CD4-positive, alpha-beta T cell treated with Interleukin-21 for 1 hour (primary cell): ENCODE data around the gene TCEANC.
A peak's percentile ranks its signal among the peaks of the same experiment; 100 is the strongest.
"Not testable (repeated sequence)": the region's sequence is repeated elsewhere in the genome, so short reads cannot be mapped to it uniquely, and the experiment has no call there.

Experiments used
- DNase-seq: peaks from one replicate; pipeline ENCODE4 v3.0.0-alpha.2; 2020

The TCEANC gene, protein sequence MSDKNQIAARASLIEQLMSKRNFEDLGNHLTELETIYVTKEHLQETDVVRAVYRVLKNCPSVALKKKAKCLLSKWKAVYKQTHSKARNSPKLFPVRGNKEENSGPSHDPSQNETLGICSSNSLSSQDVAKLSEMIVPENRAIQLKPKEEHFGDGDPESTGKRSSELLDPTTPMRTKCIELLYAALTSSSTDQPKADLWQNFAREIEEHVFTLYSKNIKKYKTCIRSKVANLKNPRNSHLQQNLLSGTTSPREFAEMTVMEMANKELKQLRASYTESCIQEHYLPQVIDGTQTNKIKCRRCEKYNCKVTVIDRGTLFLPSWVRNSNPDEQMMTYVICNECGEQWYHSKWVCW

DNA sequence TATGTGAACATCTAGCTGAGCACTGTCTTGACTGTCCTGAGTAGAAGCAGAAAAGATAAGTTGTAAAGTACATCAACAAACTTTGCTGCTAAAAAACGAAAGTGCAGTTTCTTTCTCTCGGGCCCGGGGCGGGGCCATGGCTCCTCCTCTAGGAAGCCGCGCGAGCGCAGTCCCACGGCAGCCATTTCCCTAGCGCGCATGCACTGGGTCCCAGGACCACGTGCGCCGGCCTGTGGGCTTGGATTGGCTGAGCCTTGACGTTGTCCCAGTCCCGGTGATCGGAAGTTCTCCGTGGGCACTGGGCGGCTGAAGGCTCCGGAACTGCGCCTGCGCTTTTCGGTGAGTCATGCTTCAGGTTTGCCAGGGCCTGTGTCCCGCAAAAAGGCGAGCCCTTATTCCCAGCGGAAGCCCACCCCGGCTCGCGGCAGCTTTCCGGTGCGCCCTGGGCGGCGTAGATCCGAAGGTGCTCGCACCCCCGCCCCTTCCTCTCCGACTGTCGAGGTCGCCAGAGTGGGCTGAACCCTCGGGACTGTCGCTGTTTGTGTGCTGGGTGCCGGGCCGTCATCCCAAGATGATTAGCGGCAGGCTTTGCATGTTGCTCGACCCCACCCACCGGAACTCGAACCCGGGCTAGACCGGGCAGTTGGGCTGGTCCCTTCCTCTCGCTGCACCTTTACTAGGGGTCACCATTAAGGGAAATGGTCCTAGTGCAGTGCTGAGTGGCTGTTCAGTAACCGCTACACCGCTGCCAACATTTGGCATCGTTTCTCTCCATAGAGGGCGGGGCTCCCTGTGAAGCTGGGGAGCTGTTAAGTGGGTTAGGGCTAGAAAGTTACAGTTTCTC, at the start of gene TCEANC:
Gene TCEANC, plus strand, starts transcription at position 292 of the 844 bp plus-strand sequence. CDS start 9,368 bp downstream, outside the sequence.
- peak; percentile 94 for DNase-seq

DNA sequence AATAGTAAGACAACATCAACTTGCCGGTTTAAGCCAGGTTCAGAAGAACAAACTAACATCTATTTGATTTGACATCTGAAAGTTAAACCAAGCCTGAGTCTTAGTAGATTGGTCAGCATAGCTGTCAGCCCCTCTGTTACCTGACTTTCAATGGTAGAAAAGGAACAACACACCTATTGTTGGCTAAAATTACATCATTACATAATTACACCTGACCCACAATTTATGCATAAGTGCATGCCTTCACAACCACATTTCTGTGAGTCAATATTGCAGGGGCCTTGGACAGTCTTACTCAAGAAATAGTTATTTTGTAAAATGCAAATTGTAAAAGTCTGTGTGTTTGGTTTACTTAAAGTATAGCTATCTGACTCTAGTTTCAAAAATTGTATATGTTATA, 47.3 kb upstream of the TCEANC start:
- DNase-seq: no peak

DNA sequence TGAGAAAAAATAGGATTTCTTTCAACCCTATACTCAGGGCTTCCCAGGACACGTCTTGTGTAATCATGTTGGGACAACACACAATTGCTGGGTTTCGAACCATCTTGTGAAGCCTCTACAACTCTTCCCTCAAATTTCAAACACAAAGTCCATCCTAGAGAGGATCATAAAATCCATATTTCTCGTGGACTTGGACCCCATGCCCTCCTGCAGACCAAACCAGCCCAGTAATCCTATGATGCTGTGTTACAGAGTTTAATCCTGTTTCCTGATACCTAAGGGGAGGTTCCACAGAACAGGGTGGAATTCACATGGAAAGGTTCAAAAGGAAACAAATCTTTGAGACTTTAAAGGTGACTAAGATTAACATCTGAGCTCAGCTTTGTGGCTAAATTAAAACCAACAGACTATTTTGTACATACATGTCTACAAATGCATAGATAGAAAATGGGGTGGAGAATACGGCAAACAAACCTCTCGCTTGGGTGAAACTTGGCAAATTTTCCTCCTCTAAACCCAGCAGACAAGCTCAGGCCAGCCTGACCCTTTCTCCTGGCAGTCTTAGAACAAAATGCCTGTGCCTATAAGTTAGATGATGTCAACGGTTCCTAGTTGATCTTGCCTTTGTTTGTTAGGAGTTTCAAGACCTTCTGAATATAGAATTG, 45.5 kb upstream of the TCEANC start:
- DNase-seq: no peak

DNA sequence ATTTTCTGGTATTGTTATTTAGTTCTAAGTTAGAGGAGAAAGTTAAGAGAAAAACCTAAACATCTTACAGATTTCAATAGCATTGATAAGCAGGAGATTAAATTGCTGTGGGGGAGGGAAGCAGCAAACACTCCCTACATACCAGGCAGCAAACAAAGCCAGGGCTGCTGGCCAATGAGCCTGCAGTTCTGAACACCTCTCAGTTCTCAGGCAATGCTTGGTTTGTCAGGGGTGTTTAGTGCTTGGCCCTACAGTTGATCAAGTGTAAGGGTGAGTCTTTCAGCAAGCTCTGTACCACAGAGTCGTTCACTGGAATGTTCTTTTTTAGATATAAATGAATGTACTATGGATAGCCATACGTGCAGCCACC, 45.0 kb upstream of the TCEANC start:
- no peak for DNase-seq

DNA sequence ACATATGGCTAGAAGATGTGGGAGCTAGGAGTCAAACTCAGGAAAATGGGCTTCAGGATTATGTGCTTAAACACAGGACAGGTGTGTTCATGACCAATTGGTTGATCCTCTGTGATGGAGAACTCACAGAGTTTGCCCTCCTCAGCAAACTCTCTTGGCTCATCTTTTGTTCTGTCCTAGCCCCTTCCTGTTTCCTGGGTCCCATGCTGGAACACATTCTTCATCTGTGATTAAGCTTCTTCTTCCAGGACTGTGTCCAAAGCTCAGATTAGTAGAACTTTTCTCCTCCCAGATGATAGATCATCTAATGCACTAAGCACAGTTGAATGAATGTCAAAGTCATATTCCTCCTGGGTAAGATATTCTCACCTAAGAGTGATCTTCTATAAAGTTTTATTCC, 38.8 kb upstream of the TCEANC start:
- DNase-seq: no peak

DNA sequence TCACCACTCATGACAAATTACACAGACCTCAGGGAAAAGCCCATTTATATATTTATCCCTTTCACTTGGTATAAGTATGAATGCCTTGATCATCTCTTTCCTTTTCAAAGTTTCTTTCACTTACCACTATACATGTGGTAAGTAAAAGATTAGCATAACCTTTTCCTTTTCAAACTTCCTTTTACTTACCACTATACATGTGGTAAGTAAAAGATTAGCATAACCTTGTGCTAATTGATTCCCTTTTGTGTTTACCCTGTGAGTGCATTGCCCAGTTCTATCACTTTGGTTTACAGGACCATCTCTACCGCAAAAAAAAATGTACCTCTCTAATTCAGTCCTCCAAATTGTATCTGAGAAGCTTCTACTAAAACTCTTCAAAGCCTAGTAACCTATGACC, 32.7 kb upstream of the TCEANC start:
- DNase-seq: no peak

DNA sequence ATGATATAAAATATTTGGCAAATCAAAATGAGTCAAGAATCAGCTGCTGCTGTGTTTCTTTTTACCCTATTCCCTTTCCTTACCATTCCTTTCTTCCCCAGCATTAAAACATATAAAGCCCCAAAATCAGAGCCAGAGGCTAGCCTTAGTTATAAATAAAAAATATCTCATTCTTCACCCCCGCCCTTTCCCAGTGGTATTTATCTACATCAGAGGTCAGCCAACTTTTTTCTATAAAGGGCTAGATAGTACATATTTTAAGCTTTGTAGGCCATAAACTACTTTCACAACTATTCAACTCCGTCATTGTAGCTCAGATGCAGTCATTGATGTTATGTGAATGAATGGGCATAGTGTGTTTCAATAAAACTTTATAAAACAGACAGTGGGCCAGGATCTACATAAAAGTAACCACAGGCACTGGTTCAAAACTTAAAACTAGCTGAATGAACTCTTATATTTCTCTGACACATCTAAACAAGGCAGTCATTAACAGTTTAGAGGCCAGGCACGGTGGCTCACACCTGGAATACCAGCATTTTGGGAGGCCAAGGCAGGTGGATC, 30.5 kb upstream of the TCEANC start:
- no peak for DNase-seq

DNA sequence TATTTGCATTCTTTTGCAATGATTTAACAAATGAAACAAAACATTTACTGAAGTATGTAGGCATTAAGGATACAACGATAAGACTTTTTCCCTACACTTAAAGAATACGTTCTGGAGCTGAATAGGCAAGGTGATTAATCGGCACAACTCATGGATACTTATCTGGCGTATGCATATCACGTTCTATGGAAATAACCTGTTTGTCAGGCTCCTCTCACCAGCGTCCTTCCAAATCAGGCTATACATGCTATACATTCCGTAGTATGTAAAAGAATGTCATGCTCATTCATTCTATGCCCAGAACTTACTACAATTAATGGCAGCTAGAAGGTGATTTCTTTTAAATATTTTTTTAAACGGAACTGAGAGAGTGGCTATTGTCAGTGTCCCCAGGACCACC, 25.6 kb upstream of the TCEANC start:
- no peak for DNase-seq

DNA sequence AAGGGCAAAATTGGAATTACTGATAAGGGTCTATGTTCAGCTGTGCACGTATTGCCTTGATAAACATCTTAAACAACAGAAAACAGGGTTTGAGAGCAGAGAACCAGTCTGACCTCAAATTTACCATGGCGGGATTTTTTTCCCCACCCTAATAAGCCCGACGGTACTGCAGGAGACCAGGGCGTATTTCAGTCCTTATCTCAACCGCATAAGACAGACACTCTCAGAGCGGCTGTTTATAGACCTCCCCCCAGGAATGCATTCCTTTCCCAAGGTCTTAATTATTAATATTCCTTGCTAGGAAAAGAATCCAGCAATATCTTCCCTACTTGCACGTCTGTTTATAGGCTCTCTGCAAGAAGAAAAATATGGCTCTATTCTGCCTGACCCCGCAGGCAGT, 15.7 kb upstream of the TCEANC start:
- DNase-seq: not testable (repeated sequence)

DNA sequence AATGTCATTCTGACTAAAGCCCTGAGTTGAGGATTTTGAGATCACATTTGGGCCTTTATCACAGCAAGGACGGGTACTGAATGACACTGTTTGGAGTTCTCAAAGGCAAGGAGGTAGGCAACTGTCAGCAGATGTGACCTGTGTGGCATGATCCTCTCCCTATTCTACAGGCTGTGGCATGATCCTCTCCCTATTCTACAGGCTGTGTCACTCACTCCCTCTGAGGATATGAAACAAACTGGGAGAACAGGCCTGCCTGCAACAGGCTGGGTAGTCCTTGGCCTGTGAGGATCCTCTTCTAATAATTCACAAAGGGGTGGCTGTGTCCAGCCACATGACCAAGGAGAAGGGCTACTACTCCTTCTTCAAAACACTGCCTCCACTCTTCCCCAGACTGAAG, 14.9 kb upstream of the TCEANC start:
- no peak for DNase-seq

DNA sequence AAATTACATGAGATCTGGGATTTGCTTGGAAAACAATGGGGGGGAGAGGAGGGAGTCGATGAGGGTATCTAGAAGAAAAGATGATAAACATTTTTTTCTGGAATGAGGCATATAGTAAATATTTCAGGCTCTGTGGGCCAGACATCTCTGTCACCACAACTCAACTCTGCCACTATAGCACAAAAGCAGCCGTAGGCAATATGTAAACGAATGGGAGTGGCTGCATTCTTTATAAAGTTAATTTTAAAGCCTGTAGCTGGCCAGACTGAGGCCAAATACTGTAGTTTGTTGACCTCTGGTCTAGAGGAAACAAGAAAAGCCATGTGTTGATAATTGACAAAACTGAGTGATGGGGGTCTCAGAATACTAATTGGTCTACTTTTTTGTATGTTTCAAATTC, 14.1 kb upstream of the TCEANC start:
- DNase-seq: no peak

DNA sequence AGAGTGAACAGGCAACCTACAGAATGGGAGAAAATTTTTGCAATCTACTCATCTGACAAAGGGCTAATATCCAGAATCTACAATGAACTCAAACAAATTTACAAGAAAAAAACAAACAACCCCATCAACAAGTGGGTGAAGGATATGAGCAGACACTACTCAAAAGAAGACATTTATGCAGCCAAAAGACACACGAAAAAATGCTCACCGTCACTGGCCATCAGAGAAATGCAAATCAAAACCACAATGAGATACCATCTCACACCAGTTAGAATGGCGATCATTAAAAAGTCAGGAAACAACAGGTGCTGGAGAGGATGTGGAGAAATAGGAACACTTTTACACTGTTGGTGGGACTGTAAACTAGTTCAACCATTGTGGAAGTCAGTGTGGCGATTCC, 11.3 kb upstream of the TCEANC start:
- DNase-seq: not testable (repeated sequence)

DNA sequence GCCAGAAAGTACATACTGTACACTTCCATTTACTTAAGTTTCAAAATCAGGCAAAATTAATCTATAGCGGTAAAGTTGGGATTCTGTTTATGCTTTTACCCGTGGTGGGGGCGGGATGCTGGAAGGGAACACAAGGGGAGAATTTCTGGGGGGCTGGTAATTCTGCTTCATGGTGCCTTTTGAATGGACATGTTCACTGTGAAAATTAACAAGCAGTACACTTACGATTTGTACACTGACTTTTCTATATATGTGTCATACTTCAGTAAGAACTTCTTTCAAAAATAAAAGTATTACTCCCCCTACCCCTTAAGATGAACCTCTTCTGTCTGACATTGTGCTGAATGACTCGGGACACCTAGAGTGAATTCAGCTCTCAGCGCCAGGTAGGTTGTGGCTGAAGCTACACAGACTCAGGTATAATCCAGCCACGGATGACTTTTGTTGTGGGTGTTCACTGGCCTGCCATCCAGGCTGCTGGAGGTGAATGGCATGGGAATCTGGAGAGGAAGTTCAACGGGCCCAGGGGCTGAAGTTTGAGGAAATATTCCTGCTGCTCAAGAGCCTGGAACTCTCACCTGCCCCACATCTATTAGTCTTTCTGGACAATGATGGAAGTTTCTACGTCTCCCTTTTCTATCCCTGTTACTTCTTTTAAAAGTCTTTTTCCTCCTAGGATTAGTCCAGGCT, 7.3 kb upstream of the TCEANC start:
- DNase-seq: no peak

DNA sequence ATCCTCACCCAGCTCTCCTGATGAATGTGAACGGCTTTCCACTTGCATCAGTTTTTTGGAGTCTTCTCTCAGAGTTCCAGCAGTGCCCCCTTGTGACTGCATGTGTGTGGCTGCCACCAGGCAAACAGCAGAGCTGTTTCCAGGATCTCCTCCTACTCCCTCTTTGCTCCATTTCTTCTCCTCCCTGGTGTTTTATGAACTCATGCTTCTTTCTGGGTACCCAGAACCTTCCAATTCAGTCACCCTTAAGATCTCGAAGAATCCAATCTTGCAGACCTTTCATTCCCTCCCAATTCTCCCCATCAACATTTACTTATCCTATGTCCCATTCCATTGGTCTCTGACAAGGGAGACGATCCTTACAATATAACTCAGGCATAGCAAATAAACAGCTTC, 6.8 kb upstream of the TCEANC start:
- peak; percentile 34 for DNase-seq

DNA sequence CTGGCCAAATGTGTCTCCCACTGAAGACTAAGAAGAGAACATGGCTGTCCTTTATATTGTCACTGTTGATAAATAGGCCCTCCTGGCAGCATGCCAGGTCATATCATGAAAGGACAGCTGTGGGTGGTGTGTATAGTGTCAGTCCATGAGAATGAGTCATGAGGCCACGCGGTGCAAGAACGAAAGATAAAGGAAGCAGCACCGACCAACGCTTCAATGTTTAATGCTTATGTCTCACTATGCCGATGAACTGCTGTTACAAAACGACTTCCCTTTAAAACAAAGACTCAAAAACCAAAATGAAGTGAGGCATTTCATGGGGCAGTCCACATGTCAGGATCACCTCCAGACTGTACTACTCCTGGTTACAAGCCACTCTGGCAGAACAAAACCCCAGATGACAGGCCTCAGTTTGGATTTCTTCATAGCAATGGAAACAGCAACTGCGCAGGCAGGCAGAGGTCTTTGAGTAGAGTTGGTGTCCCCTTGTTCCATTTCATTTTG, 5.2 kb upstream of the TCEANC start:
- DNase-seq: peak; percentile 59

DNA sequence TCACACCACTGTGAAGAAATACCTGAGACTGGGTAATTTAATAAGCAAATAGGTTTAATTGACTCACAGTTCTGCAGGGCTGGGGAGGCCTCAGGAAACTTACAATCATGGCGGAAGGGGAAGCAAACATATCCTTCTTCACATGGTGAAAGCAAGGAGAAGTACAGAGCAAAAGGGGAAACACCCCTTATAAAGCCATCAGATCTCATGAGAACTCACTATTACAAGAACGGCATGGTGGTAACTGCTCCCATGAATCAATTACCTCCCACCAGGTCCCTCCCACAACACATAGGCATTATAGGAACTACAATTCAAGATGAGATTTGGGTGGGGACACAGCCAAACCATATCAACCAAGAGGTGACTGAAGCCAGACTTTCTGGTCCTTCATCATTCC, 4.6 kb upstream of the TCEANC start:
- not testable (repeated sequence) for DNase-seq

DNA sequence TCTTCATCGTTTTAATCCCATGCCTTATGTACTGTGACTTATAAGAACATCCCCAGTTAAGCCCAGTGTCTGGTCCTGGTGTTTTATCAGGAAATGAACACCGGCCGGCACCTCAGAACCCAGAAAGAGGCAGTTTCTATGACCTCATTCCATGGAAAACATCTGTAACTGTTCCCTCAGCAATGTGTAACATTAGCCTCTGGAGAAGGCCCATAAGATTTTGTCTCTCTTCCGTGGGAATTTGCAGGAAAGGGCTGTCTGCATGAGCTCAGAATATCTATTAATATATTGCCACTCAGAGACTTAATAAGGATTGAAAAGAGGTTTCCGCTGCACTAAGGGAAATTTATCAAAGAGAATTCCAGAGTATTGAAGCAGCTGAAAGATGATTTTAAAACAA, 3.1 kb upstream of the TCEANC start:
- DNase-seq: no peak

DNA sequence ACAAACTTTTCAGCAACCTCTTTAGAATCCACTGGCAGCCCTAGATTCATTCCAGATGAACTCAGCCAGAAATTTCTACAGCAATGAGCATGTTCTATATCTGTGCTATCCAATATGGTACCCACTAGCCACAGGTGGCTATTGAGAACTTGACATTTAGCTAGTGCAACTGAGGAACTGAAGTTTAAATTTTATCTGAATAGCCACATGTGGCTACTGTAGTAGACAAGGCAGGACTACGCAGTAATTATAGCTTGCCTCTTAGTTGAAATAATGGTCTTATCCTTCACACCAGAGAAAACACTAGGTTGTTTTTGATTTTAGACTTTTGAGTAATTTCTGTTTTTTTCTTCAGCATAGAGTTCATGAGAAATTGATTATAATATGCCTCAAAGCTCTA, 2.6 kb upstream of the TCEANC start:
- no peak for DNase-seq

DNA sequence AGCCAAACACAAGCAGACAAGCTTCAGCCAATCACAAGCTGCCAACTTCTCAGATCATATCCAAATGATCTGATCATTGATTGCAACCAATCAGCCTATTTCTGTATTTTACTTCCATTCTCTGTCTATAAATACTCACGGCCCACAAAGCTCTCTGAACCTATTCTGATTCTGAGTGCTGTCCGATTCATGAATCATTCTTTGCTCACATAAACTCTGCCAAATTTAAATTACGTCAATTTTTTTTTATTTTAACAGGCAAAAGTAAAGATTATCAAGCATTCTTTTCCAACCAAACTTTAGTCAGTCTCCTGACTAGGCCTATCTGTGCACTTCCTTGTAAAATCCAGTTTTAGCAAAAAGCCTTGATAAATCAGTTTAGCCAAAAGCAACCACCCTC, 1.8 kb upstream of the TCEANC start:
- DNase-seq: no peak

DNA sequence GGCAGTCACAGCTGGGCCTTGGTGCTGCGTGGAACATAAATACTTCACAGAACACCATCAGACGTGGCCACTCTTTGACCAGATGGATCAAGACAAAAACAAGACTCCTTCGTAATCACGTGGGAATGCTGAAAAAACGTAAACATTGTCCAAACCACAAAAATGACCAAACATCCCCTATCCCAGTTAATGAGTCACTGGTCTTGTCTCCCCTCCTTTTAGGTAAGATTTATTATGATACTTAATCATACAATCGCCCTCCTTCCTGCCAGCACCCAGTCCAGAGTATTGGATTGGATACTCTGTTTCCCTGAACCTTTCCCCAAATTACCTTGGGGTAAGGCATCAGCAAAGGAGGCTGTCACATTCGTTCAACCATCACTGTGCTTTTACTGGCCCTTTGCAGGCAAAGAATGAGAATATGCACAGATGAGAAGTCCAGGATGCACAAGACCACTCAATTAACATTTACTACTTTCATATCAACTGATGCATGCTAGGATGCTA, 601 bp upstream of the TCEANC start:
- DNase-seq: no peak

DNA sequence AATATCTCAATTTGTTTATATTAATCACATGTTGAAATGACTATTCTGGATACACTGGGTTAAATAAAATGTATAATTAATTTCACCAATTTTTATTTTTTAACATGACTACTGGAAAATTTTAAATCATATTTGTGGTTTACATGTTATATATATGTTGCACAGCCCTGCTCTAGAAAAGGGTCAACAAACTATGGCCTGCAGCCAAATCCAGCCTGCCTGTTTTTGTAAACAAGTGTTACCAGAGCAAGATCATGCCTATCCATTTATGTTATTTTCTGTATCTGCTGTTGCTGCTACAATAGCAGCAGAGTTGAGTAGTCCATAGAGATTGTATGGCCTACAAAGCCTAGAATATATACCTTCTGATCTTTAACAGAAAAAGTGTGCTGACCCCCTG, 1.2 kb downstream of the TCEANC start:
- DNase-seq: no peak

DNA sequence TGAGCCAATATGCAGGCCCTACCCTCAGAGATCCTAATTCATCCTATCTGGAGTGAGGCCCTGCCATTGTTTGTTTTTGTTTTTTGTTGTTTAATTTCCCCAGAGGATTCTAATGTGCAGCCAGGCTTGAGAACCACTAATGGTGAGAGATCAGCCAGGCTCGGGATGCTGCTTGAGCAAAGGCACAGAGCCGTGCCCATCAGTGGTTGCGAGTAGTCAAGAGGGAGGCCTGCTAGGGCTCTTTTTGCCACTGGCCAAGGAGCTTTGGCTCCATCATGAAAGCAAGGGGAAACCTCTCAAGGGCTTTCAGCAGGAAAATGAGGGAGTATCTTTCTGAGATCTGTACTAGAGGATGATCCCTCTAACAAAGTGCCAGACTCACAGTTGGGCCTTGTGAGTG, 2.7 kb downstream of the TCEANC start:
- no peak for DNase-seq
